NCI-H2196 treated with DMSO at 0.1 percent for 48 hours (cell line): ENCODE measurements around the gene MED13.
"Not testable (repeated sequence)": the region's sequence is repeated elsewhere in the genome, so short reads cannot be mapped to it uniquely, and the experiment has no call there.

Experiments
- DNase-seq: peaks from one replicate; lab custom pipeline; 2025; ENCODE audit not compliant: unreplicated experiment; lab: John Stamatoyannopoulos, UW

MED13 gene

GRCh38 chr17:62062302-62062701 is 2.8 kb downstream of the MED13 start:
- no peak for DNase-seq

- DNase-seq = no peak
Observed at GRCh38 chr17:62059414-62059813, 5.7 kb downstream of the MED13 start.

- no peak for DNase-seq
Observed at GRCh38 chr17:62058611-62059010, 6.5 kb downstream of the MED13 start.

GRCh38 chr17:62057696-62058095 is 7.4 kb downstream of the MED13 start:
- DNase-seq = no peak

- DNase-seq = no peak
Observed at GRCh38 chr17:62052765-62053338, 12.2 kb downstream of the MED13 start.

- DNase-seq = no peak
Observed at GRCh38 chr17:62051053-62051452, 14.0 kb downstream of the MED13 start.

GRCh38 chr17:62049299-62049698 is 15.8 kb downstream of the MED13 start:
- no peak for DNase-seq

- DNase-seq = no peak
Observed at GRCh38 chr17:62048262-62048661, 16.8 kb downstream of the MED13 start.

- DNase-seq = no peak
Observed at GRCh38 chr17:62045517-62045916, 19.6 kb downstream of the MED13 start.

GRCh38 chr17:62045109-62045508 is 20.0 kb downstream of the MED13 start:
- no peak for DNase-seq

GRCh38 chr17:62043602-62044001 is 21.5 kb downstream of the MED13 start:
- DNase-seq = no peak

GRCh38 chr17:62043140-62043539 is 21.9 kb downstream of the MED13 start:
- no peak for DNase-seq

GRCh38 chr17:62038248-62038647 is 26.8 kb downstream of the MED13 start:
- no peak for DNase-seq

GRCh38 chr17:62033317-62033716 is 31.8 kb downstream of the MED13 start:
- no peak for DNase-seq

GRCh38 chr17:62032480-62032879 is 32.6 kb downstream of the MED13 start:
- DNase-seq = no peak

GRCh38 chr17:62030264-62030663 is 34.8 kb downstream of the MED13 start:
- no peak for DNase-seq

GRCh38 chr17:62024866-62025265 is 40.2 kb downstream of the MED13 start:
- DNase-seq = no peak

GRCh38 chr17:62017912-62018311 is 47.2 kb downstream of the MED13 start:
- no peak for DNase-seq

GRCh38 chr17:62017496-62017895 is 47.6 kb downstream of the MED13 start:
- no peak for DNase-seq

- no peak for DNase-seq
Observed at GRCh38 chr17:62014526-62014925, 50.6 kb downstream of the MED13 start.

- no peak for DNase-seq
Observed at GRCh38 chr17:62009220-62009619, 55.9 kb downstream of the MED13 start.

GRCh38 chr17:62008294-62008693 is 56.8 kb downstream of the MED13 start:
- DNase-seq = no peak

GRCh38 chr17:62004388-62004787 is 60.7 kb downstream of the MED13 start:
- DNase-seq = no peak

GRCh38 chr17:62003141-62003540 is 61.9 kb downstream of the MED13 start:
- not testable (repeated sequence) for DNase-seq
